Breast epithelium (tissue), 4 donors: ENCODE measurements around the gene MBD4. TPM values are rescaled to one million over a fixed set of nuclear protein-coding genes. Genes with fewer than 3 reads are reported as not detected.

Experiments used
- DNase-seq, 2 donors: peaks; one replicate each; pipeline ENCODE4 v3.0.0-alpha.2; 2019; ENCODE audit warnings: low spot score in 2 of 2
- H3K27ac ChIP-seq, 2 donors: fragments of 200-600 bp; sonication (generic) in 1 of 2; one replicate each; pipeline ENCODE4 v1.5.1; 2016 to 2019; ENCODE audit warnings: mild to moderate bottlenecking in 1 of 2
- H3K27me3 ChIP-seq, 2 donors: fragments of 200-600 bp; sonication (generic) in 1 of 2; one replicate each; pipeline versions ENCODE4 v1.5.1 to v1.6.0; 2017 to 2019; ENCODE audit warnings: control low read depth in 1 of 2, mild to moderate bottlenecking in 1 of 2
- H3K36me3 ChIP-seq: fragments of 200-600 bp; one replicate; pipeline ENCODE4 v1.5.1; 2019
- H3K4me1 ChIP-seq, 2 donors: fragments of 200-600 bp; sonication (generic); one replicate each; pipeline ENCODE4 v1.5.1; 2016 to 2019; ENCODE audit warnings: control low read depth in 1 of 2
- H3K4me3 ChIP-seq, 3 donors: fragments of 200-600 bp; sonication (generic); 1 replicate in 2 of 3; 2 replicates in 1 of 3; pipeline ENCODE4 v1.5.1; 2016 to 2019; ENCODE audit warnings: mild to moderate bottlenecking in 3 of 3, moderate library complexity in 2 of 3
- H3K9me3 ChIP-seq, 2 donors: fragments of 200-600 bp; sonication (generic) in 1 of 2; one replicate each; pipeline ENCODE4 v1.5.1; 2016 to 2019; ENCODE audit warnings: control low read depth in 1 of 2
- CTCF ChIP-seq, 3 donors: fragments of 450-650 bp; IDR thresholded peaks; one replicate each; pipeline ENCODE4 v1.5.1; 2016 to 2017; ENCODE audit warnings: antibody characterized with exemption in 3 of 3, mild to moderate bottlenecking in 3 of 3, moderate library complexity in 3 of 3
- POLR2A ChIP-seq: fragments of 450-650 bp; IDR thresholded peaks from one replicate; pipeline ENCODE4 v1.6.1; 2016; ENCODE audit warnings: antibody characterized with exemption, mild to moderate bottlenecking, moderate library complexity
- POLR2AphosphoS5 ChIP-seq, 3 donors: sonication (generic); formaldehyde crosslinking; IDR thresholded peaks; one replicate each; pipeline ENCODE4 v1.6.1; 2017; ENCODE audit warnings: antibody characterized with exemption in 3 of 3
- intact Hi-C: fragments of 100-400 bp; cut with DNase I; formaldehyde crosslinking; loops from one replicate; pipeline ENCODE4 v1.15.1; 2023; ENCODE audit warnings: low total_unique reads
- total RNA-seq, 3 donors: library from RNA; depleted of rRNA; stranded (reverse); fragments of >200 nt; gene quantifications; one replicate each; pipeline ENCODE4 v1.1.0, GENCODE V29; 2016

MBD4 gene
- total RNA-seq, 3 donors from 2014 or later: 29.8 to 41.6 (median 37.7) TPM

GRCh38 chr3:129409541-129409940 is 30.2 kb downstream of the MBD4 start:
- Histone ChIP-seq H3K4me3 (no peak overlapping the region), H3K27ac (no peak overlapping the region), H3K4me1 (no peaks in the 10 kb centered on the region), H3K36me3 (no peaks in the 10 kb centered on the region), H3K27me3 (no peaks in the 10 kb centered on the region), H3K9me3 (no peaks in the 10 kb centered on the region)
- TF ChIP-seq POLR2AphosphoS5 (IDR thresholded peaks at IDR 0.05) (no peak), POLR2A (no peak), CTCF (IDR thresholded peaks at IDR 0.05) (no peak)
- no peak for DNase-seq
- intact Hi-C loops: no loop called here

GRCh38 chr3:129404610-129405009 is 35.1 kb downstream of the MBD4 start:
- DNase-seq: no peak
- Histone ChIP-seq H3K36me3 (no peaks in the 10 kb centered on the region), H3K27me3 (no peaks in the 10 kb centered on the region), H3K4me1 (no peaks in the 10 kb centered on the region), H3K9me3 (no peaks in the 10 kb centered on the region), H3K27ac (no peak overlapping the region), H3K4me3 (no peak overlapping the region)
- TF ChIP-seq CTCF (IDR thresholded peaks at IDR 0.05) (no peak), POLR2A (no peak)
- intact Hi-C loops: no loop called here

- TF ChIP-seq POLR2A (no peak), CTCF (IDR thresholded peaks at IDR 0.05) (no peak), POLR2AphosphoS5 (IDR thresholded peaks at IDR 0.05) (no peak)
- intact Hi-C loops: no loop called here
- Histone ChIP-seq H3K9me3 (no peaks in the 10 kb centered on the region), H3K4me3 (no peak overlapping the region), H3K36me3 (no peaks in the 10 kb centered on the region), H3K27ac (no peak overlapping the region), H3K4me1 (no peaks in the 10 kb centered on the region), H3K27me3 (no peaks in the 10 kb centered on the region)
- DNase-seq: no peak
Observed at GRCh38 chr3:129404130-129404529, 35.6 kb downstream of the MBD4 start.

- TF ChIP-seq POLR2A (no peak), CTCF (IDR thresholded peaks at IDR 0.05) (no peak), POLR2AphosphoS5 (IDR thresholded peaks at IDR 0.05) (no peak)
- Histone ChIP-seq H3K4me1 (peaks cover 0 to 1% of the 10 kb centered on the region in 2 donors), H3K27me3 (no peaks in the 10 kb centered on the region), H3K9me3 (no peaks in the 10 kb centered on the region), H3K4me3 (no peak overlapping the region), H3K27ac (no peak overlapping the region), H3K36me3 (no peaks in the 10 kb centered on the region)
- DNase-seq: no peak
- intact Hi-C loops: no loop called here
Observed at GRCh38 chr3:129403450-129403849, 36.3 kb downstream of the MBD4 start.

- Histone ChIP-seq H3K36me3 (no peaks in the 10 kb centered on the region), H3K4me1 (peaks cover 0 to 6% of the 10 kb centered on the region in 2 donors), H3K9me3 (no peaks in the 10 kb centered on the region), H3K27ac (no peak overlapping the region), H3K4me3 (no peak overlapping the region), H3K27me3 (no peaks in the 10 kb centered on the region)
- TF ChIP-seq CTCF (IDR thresholded peaks at IDR 0.05): no peak
- TF ChIP-seq POLR2AphosphoS5 (IDR thresholded peaks at IDR 0.05): no peak
- TF ChIP-seq POLR2A: no peak
- no peak for DNase-seq
- intact Hi-C loops: no loop called here
Observed at GRCh38 chr3:129402616-129403015, 37.1 kb downstream of the MBD4 start.
